ENCODE results near the gene UBE2B.
A peak's percentile ranks its signal among the peaks of the same experiment; 100 is the strongest.

Gene UBE2B

DNA sequence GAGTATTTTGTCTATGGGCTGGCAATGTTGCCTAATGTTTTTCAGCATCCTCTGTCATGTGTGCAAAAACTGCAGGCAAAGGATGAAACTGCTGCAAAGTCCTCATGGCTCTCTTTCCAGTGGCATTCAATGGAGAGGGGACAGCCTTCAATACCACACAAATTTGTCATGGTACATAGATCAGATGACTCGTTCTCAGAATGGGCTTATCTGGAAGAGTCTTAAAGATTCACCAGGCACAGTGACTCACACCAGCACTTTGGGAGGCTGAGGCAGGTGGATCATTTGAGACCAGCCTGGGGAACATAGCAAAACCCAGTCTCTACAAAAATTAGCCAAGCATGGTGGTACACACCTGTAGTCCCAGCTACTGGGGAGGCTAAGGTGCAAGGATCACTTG lies 35.0 kb downstream of the UBE2B start:
- H3K27me3 ChIP-seq (ENCODE audit: control insufficient read depth in 1 of 2, insufficient read depth in 1 of 2, low read length in 2 of 2), result no peaks in the 10 kb centered on the region
- H3K9ac ChIP-seq (ENCODE audit: low read length), result no peak overlapping the region
- H3K23ac ChIP-seq (ENCODE audit: low read length in 2 of 2), result no peak overlapping the region
- H3K27ac ChIP-seq (ENCODE audit: low read length, poor library complexity, severe bottlenecking), result no peak overlapping the region
- peaks cover 20% of the 10 kb centered on the region for H3K79me1 ChIP-seq (replicated peaks; ENCODE audit: low read length, poor library complexity, severe bottlenecking)
- no peak overlapping the region for H4K8ac ChIP-seq (ENCODE audit: low read length)
- H2BK15ac ChIP-seq (ENCODE audit: low read depth, poor library complexity, severe bottlenecking), result no peak overlapping the region
- H2AFZ ChIP-seq (ENCODE audit: low read depth, low read length), result no peak overlapping the region
- no peak overlapping the region for H2BK120ac ChIP-seq (ENCODE audit: low read depth, low read length)
- H4K91ac ChIP-seq (ENCODE audit: low read length), result no peak overlapping the region
- H3K4me1 ChIP-seq (ENCODE audit: control insufficient read depth, insufficient read depth, low read depth, low read length), result peaks cover 9% of the 10 kb centered on the region
- WGBS, result 14% methylated on average over 1 of the region's 1 CpG
- H3K4ac ChIP-seq (ENCODE audit: low read depth in 1 of 2, low read length in 2 of 2), result no peak overlapping the region
- peak; percentile 14 for DNase-seq
- no peak overlapping the region for H2BK12ac ChIP-seq (ENCODE audit: low read length in 2 of 2)
- no peaks in the 10 kb centered on the region for H3K9me3 ChIP-seq (ENCODE audit: control insufficient read depth, low read length)
- H3K36me3 ChIP-seq (ENCODE audit: control insufficient read depth in 1 of 2, insufficient read depth in 2 of 2, low read depth in 1 of 2, low read length in 2 of 2), result peaks cover 8 to 42% of the 10 kb centered on the region in 2 experiments
- no peak overlapping the region for H3K18ac ChIP-seq (ENCODE audit: low read depth in 1 of 2, low read length in 2 of 2)
- H3K4me2 ChIP-seq (ENCODE audit: low read length, poor library complexity, severe bottlenecking), result no peak overlapping the region
- H3K4me3 ChIP-seq (ENCODE audit: insufficient read depth in 1 of 2, low read depth in 1 of 2, low read length in 2 of 2), result no peak overlapping the region
- no peak overlapping the region for H2AK5ac ChIP-seq (ENCODE audit: low read length, severe bottlenecking)
- no peak overlapping the region for H3K14ac ChIP-seq (ENCODE audit: low read length in 2 of 2)
- no peak overlapping the region for H2BK5ac ChIP-seq (ENCODE audit: low read depth, low read length, poor library complexity, severe bottlenecking)

DNA sequence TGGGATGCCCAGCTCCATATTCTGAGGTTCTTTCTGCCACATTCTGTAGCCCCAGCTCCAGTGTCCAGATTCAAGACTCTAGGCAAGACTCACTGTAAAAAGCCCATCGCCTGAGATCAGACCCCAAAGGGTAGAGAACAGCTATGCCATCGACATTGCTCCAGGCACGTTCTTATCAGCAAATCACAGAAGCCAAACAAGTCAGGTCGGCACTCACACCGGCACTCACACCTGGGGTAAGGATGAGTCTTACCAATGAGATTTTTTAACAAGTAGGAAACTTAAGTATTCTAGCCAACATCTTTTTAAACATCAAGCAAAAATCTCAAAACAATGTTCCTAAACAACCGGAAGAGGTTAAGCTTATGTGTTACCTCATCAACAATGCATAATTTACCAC lies 38.0 kb downstream of the UBE2B start:
- H4K8ac ChIP-seq (ENCODE audit: low read length), result no peak overlapping the region
- H3K23ac ChIP-seq (ENCODE audit: low read length in 2 of 2), result no peak overlapping the region
- H3K27ac ChIP-seq (ENCODE audit: low read length, poor library complexity, severe bottlenecking), result no peak overlapping the region
- peak overlapping the region; percentile 19 for H3K9ac ChIP-seq (ENCODE audit: low read length)
- H3K27me3 ChIP-seq (ENCODE audit: control insufficient read depth in 1 of 2, insufficient read depth in 1 of 2, low read length in 2 of 2), result no peaks in the 10 kb centered on the region
- H2BK5ac ChIP-seq (ENCODE audit: low read depth, low read length, poor library complexity, severe bottlenecking), result no peak overlapping the region
- no peak overlapping the region for H3K4ac ChIP-seq (ENCODE audit: low read depth in 1 of 2, low read length in 2 of 2)
- no peak overlapping the region for H2BK15ac ChIP-seq (ENCODE audit: low read depth, poor library complexity, severe bottlenecking)
- no peak overlapping the region for H2BK120ac ChIP-seq (ENCODE audit: low read depth, low read length)
- peaks cover 12% of the 10 kb centered on the region for H3K4me1 ChIP-seq (ENCODE audit: control insufficient read depth, insufficient read depth, low read depth, low read length)
- DNase-seq, result no peak
- H2AK5ac ChIP-seq (ENCODE audit: low read length, severe bottlenecking), result no peak overlapping the region
- H3K4me2 ChIP-seq (ENCODE audit: low read length, poor library complexity, severe bottlenecking), result no peak overlapping the region
- no peak overlapping the region for H3K18ac ChIP-seq (ENCODE audit: low read depth in 1 of 2, low read length in 2 of 2)
- peaks cover 22% of the 10 kb centered on the region for H3K79me1 ChIP-seq (replicated peaks; ENCODE audit: low read length, poor library complexity, severe bottlenecking)
- H3K9me3 ChIP-seq (ENCODE audit: control insufficient read depth, low read length), result no peaks in the 10 kb centered on the region
- H3K4me3 ChIP-seq (ENCODE audit: insufficient read depth in 1 of 2, low read depth in 1 of 2, low read length in 2 of 2), result peak overlapping the region in 1 of 2 experiments; percentile 19
- no peak overlapping the region for H4K91ac ChIP-seq (ENCODE audit: low read length)
- 87% methylated on average over 5 of the region's 6 CpGs for whole genome bisulfite sequencing
- H3K36me3 ChIP-seq (ENCODE audit: control insufficient read depth in 1 of 2, insufficient read depth in 2 of 2, low read depth in 1 of 2, low read length in 2 of 2), result peaks cover 5 to 32% of the 10 kb centered on the region in 2 experiments
- H2BK12ac ChIP-seq (ENCODE audit: low read length in 2 of 2), result no peak overlapping the region
- H2AFZ ChIP-seq (ENCODE audit: low read depth, low read length), result no peak overlapping the region
- H3K14ac ChIP-seq (ENCODE audit: low read length in 2 of 2), result no peak overlapping the region

GRCh38 chr5:134410822-134411221 lies 39.5 kb downstream of the UBE2B start:
- H3K36me3 ChIP-seq (ENCODE audit: control insufficient read depth in 1 of 2, insufficient read depth in 2 of 2, low read depth in 1 of 2, low read length in 2 of 2), result peaks cover 0 to 28% of the 10 kb centered on the region in 2 experiments
- H3K27me3 ChIP-seq (ENCODE audit: control insufficient read depth in 1 of 2, insufficient read depth in 1 of 2, low read length in 2 of 2), result no peaks in the 10 kb centered on the region
- H3K23ac ChIP-seq (ENCODE audit: low read length in 2 of 2), result no peak overlapping the region
- H3K18ac ChIP-seq (ENCODE audit: low read depth in 1 of 2, low read length in 2 of 2), result no peak overlapping the region
- H3K9me3 ChIP-seq (ENCODE audit: control insufficient read depth, low read length), result no peaks in the 10 kb centered on the region
- no peak overlapping the region for H2BK120ac ChIP-seq (ENCODE audit: low read depth, low read length)
- WGBS, result 77% methylated on average over 4 of the region's 4 CpGs
- peaks cover 14% of the 10 kb centered on the region for H3K4me1 ChIP-seq (ENCODE audit: control insufficient read depth, insufficient read depth, low read depth, low read length)
- peak overlapping the region; percentile 95 for H3K4me2 ChIP-seq (ENCODE audit: low read length, poor library complexity, severe bottlenecking)
- H3K14ac ChIP-seq (ENCODE audit: low read length in 2 of 2), result no peak overlapping the region
- no peak overlapping the region for H3K4ac ChIP-seq (ENCODE audit: low read depth in 1 of 2, low read length in 2 of 2)
- peak overlapping the region in 1 of 2 experiments; percentile 97 for H3K4me3 ChIP-seq (ENCODE audit: insufficient read depth in 1 of 2, low read depth in 1 of 2, low read length in 2 of 2)
- H4K91ac ChIP-seq (ENCODE audit: low read length), result peak overlapping the region; percentile 39
- H2BK12ac ChIP-seq (ENCODE audit: low read length in 2 of 2), result no peak overlapping the region
- H3K9ac ChIP-seq (ENCODE audit: low read length), result peak overlapping the region; percentile 95
- peaks cover 18% of the 10 kb centered on the region for H3K79me1 ChIP-seq (replicated peaks; ENCODE audit: low read length, poor library complexity, severe bottlenecking)
- no peak overlapping the region for H2BK15ac ChIP-seq (ENCODE audit: low read depth, poor library complexity, severe bottlenecking)
- H4K8ac ChIP-seq (ENCODE audit: low read length), result peak overlapping the region; percentile 15
- no peak overlapping the region for H3K27ac ChIP-seq (ENCODE audit: low read length, poor library complexity, severe bottlenecking)
- peak overlapping the region; percentile 30 for H2AK5ac ChIP-seq (ENCODE audit: low read length, severe bottlenecking)
- H2AFZ ChIP-seq (ENCODE audit: low read depth, low read length), result no peak overlapping the region
- H2BK5ac ChIP-seq (ENCODE audit: low read depth, low read length, poor library complexity, severe bottlenecking), result no peak overlapping the region
- no peak for DNase-seq

DNA sequence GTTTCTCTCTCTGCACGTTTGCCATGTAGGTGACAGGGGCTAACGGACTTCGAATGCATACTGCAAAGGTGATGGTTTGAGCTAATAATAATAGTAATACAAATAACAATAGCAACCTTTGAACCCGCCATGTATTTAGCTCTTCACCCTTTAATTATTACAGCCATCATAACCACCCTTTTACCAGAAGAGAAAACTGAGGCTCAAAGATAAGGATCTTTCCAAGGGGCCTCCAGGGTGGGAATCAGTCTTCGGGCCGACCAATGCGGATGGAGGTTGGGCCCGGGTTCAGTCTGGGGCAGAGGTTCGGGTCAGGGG lies 39.8 kb downstream of the UBE2B start:
- no peak for DNase-seq
- Histone ChIP-seq H2BK12ac (ENCODE audit: low read length in 2 of 2) (no peak overlapping the region), H3K27ac (ENCODE audit: low read length, poor library complexity, severe bottlenecking) (no peak overlapping the region), H2AK5ac (ENCODE audit: low read length, severe bottlenecking) (no peak overlapping the region), H3K4me1 (ENCODE audit: control insufficient read depth, insufficient read depth, low read depth, low read length) (peaks cover 16% of the 10 kb centered on the region), H3K9ac (ENCODE audit: low read length) (peak overlapping the region; percentile 95), H3K4me2 (ENCODE audit: low read length, poor library complexity, severe bottlenecking) (peak overlapping the region; percentile 95), H3K18ac (ENCODE audit: low read depth in 1 of 2, low read length in 2 of 2) (peak overlapping the region in 1 of 2 experiments; percentile 74), H3K14ac (ENCODE audit: low read length in 2 of 2) (peak overlapping the region in 1 of 2 experiments; percentile 19), H3K27me3 (ENCODE audit: control insufficient read depth in 1 of 2, insufficient read depth in 1 of 2, low read length in 2 of 2) (no peaks in the 10 kb centered on the region), H2AFZ (ENCODE audit: low read depth, low read length) (no peak overlapping the region), H2BK120ac (ENCODE audit: low read depth, low read length) (peak overlapping the region; percentile 49), H3K9me3 (ENCODE audit: control insufficient read depth, low read length) (no peaks in the 10 kb centered on the region), H3K36me3 (ENCODE audit: control insufficient read depth in 1 of 2, insufficient read depth in 2 of 2, low read depth in 1 of 2, low read length in 2 of 2) (peaks cover 0 to 24% of the 10 kb centered on the region in 2 experiments), H3K4me3 (ENCODE audit: insufficient read depth in 1 of 2, low read depth in 1 of 2, low read length in 2 of 2) (peak overlapping the region; percentile 74 to 97), H4K8ac (ENCODE audit: low read length) (peak overlapping the region; percentile 99), H3K4ac (ENCODE audit: low read depth in 1 of 2, low read length in 2 of 2) (peak overlapping the region in 1 of 2 experiments; percentile 33), H4K91ac (ENCODE audit: low read length) (peak overlapping the region; percentile 61), H2BK5ac (ENCODE audit: low read depth, low read length, poor library complexity, severe bottlenecking) (no peak overlapping the region), H2BK15ac (ENCODE audit: low read depth, poor library complexity, severe bottlenecking) (no peak overlapping the region), H3K23ac (ENCODE audit: low read length in 2 of 2) (no peak overlapping the region), H3K79me1 (replicated peaks; ENCODE audit: low read length, poor library complexity, severe bottlenecking) (peaks cover 18% of the 10 kb centered on the region)
- WGBS, result 2% methylated on average over 6 of the region's 9 CpGs

Measured in mesenchymal stem cell (in vitro differentiated cells and primary cell).